Measurements from ENCODE around the gene LSM10. TPM values are rescaled to one million over a fixed set of nuclear protein-coding genes. Genes with fewer than 3 reads are reported as not detected.

LSM10 gene
- total and polyA plus RNA-seq, 2 experiments from 2014 or later: 27.5 to 98.9 TPM

DNA sequence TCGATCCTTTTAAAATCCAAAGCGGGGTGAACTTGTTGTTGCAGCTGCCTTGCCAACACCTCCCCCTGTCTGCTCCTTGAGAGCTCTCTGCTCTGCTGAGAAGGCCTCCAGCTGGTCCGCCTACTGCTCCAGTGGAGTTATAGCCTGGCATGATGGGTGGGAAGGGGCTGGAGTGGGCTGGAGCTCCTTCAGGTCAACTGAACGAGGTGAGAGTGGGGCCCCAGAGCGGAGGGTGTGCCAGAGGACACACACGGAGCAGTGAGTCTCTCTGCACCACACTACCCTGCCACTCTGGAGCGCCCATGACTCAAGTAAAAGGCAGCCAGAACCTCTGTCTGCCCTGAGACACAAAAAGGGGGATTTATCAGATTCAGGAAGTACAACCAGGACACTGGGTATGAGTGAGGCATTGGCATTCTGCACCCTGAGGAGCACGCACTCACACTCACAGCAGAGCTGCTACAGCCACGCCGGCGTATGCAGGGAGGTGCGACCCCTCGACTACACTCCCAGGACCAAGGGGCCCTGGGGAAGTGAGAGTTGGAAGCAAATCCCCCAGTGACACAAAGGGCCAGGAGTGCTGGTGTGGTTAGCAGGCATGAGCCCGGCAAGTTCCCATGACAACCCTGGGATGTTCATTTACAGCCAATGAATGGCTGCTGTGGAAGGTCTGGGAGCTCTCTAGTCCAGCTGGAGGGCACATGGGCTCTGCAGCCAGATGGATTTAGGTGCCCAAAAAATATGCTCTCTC, 46.3 kb downstream of the LSM10 start:
- no peaks in the 10 kb centered on the region for H3K9me2 ChIP-seq (ENCODE audit: insufficient read depth)
- Mint-ChIP-seq H3K4me1 (peaks cover 13% of the 10 kb centered on the region), H3K4me3 (no peak overlapping the region), H3K36me3 (ENCODE audit: low read depth) (peaks cover 53% of the 10 kb centered on the region), H3K9me3 (no peaks in the 10 kb centered on the region), H3K27me3 (ENCODE audit: insufficient read depth, low read depth, poor library complexity) (peaks cover 4% of the 10 kb centered on the region), H3K27ac (peak overlapping the region; percentile 59)
- H3K27ac ChIP-seq (ENCODE audit: low read depth): no peak overlapping the region
- no peak for TF ChIP-seq NANOG (IDR thresholded peaks at IDR 0.05; ENCODE audit: borderline replicate concordance)
- TF ChIP-seq, protein P1, sequence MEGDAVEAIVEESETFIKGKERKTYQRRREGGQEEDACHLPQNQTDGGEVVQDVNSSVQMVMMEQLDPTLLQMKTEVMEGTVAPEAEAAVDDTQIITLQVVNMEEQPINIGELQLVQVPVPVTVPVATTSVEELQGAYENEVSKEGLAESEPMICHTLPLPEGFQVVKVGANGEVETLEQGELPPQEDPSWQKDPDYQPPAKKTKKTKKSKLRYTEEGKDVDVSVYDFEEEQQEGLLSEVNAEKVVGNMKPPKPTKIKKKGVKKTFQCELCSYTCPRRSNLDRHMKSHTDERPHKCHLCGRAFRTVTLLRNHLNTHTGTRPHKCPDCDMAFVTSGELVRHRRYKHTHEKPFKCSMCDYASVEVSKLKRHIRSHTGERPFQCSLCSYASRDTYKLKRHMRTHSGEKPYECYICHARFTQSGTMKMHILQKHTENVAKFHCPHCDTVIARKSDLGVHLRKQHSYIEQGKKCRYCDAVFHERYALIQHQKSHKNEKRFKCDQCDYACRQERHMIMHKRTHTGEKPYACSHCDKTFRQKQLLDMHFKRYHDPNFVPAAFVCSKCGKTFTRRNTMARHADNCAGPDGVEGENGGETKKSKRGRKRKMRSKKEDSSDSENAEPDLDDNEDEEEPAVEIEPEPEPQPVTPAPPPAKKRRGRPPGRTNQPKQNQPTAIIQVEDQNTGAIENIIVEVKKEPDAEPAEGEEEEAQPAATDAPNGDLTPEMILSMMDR (conservative IDR thresholded peaks at IDR 0.05; ENCODE audit: low read depth in 2 of 2): no peak
- TF ChIP-seq EZH2phosphoT487 (IDR thresholded peaks at IDR 0.05; ENCODE audit: unreplicated experiment): no peak
- no peak for TF ChIP-seq STAT1 (IDR thresholded peaks at IDR 0.05; ENCODE audit: unreplicated experiment)
- TF ChIP-seq, protein P2, sequence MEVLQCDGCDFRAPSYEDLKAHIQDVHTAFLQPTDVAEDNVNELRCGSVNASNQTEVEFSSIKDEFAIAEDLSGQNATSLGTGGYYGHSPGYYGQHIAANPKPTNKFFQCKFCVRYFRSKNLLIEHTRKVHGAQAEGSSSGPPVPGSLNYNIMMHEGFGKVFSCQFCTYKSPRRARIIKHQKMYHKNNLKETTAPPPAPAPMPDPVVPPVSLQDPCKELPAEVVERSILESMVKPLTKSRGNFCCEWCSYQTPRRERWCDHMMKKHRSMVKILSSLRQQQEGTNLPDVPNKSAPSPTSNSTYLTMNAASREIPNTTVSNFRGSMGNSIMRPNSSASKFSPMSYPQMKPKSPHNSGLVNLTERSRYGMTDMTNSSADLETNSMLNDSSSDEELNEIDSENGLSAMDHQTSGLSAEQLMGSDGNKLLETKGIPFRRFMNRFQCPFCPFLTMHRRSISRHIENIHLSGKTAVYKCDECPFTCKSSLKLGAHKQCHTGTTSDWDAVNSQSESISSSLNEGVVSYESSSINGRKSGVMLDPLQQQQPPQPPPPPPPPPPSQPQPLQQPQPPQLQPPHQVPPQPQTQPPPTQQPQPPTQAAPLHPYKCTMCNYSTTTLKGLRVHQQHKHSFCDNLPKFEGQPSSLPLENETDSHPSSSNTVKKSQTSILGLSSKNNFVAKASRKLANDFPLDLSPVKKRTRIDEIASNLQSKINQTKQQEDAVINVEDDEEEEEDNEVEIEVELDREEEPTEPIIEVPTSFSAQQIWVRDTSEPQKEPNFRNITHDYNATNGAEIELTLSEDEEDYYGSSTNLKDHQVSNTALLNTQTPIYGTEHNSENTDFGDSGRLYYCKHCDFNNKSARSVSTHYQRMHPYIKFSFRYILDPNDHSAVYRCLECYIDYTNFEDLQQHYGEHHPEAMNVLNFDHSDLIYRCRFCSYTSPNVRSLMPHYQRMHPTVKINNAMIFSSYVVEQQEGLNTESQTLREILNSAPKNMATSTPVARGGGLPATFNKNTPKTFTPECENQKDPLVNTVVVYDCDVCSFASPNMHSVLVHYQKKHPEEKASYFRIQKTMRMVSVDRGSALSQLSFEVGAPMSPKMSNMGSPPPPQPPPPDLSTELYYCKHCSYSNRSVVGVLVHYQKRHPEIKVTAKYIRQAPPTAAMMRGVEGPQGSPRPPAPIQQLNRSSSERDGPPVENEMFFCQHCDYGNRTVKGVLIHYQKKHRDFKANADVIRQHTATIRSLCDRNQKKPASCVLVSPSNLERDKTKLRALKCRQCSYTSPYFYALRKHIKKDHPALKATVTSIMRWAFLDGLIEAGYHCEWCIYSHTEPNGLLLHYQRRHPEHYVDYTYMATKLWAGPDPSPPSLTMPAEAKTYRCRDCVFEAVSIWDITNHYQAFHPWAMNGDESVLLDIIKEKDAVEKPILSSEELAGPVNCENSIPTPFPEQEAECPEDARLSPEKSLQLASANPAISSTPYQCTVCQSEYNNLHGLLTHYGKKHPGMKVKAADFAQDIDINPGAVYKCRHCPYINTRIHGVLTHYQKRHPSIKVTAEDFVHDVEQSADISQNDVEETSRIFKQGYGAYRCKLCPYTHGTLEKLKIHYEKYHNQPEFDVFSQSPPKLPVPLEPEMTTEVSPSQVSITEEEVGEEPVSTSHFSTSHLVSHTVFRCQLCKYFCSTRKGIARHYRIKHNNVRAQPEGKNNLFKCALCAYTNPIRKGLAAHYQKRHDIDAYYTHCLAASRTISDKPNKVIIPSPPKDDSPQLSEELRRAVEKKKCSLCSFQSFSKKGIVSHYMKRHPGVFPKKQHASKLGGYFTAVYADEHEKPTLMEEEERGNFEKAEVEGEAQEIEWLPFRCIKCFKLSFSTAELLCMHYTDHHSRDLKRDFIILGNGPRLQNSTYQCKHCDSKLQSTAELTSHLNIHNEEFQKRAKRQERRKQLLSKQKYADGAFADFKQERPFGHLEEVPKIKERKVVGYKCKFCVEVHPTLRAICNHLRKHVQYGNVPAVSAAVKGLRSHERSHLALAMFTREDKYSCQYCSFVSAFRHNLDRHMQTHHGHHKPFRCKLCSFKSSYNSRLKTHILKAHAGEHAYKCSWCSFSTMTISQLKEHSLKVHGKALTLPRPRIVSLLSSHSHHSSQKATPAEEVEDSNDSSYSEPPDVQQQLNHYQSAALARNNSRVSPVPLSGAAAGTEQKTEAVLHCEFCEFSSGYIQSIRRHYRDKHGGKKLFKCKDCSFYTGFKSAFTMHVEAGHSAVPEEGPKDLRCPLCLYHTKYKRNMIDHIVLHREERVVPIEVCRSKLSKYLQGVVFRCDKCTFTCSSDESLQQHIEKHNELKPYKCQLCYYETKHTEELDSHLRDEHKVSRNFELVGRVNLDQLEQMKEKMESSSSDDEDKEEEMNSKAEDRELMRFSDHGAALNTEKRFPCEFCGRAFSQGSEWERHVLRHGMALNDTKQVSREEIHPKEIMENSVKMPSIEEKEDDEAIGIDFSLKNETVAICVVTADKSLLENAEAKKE (CRISPR knock-in tag; IDR thresholded peaks at IDR 0.05): no peak
- no peak for TF ChIP-seq ZNF331 (CRISPR knock-in tag; IDR thresholded peaks at IDR 0.05; ENCODE audit: low read depth)
- TF ChIP-seq JUNB (IDR thresholded peaks at IDR 0.05; ENCODE audit: unreplicated experiment): no peak
- TF ChIP-seq EZH2 (IDR thresholded peaks at IDR 0.05; ENCODE audit: low read depth, unreplicated experiment): no peak
- TF ChIP-seq, protein P3, sequence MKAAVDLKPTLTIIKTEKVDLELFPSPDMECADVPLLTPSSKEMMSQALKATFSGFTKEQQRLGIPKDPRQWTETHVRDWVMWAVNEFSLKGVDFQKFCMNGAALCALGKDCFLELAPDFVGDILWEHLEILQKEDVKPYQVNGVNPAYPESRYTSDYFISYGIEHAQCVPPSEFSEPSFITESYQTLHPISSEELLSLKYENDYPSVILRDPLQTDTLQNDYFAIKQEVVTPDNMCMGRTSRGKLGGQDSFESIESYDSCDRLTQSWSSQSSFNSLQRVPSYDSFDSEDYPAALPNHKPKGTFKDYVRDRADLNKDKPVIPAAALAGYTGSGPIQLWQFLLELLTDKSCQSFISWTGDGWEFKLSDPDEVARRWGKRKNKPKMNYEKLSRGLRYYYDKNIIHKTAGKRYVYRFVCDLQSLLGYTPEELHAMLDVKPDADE (IDR thresholded peaks at IDR 0.05): no peak
- TF ChIP-seq, protein P4, sequence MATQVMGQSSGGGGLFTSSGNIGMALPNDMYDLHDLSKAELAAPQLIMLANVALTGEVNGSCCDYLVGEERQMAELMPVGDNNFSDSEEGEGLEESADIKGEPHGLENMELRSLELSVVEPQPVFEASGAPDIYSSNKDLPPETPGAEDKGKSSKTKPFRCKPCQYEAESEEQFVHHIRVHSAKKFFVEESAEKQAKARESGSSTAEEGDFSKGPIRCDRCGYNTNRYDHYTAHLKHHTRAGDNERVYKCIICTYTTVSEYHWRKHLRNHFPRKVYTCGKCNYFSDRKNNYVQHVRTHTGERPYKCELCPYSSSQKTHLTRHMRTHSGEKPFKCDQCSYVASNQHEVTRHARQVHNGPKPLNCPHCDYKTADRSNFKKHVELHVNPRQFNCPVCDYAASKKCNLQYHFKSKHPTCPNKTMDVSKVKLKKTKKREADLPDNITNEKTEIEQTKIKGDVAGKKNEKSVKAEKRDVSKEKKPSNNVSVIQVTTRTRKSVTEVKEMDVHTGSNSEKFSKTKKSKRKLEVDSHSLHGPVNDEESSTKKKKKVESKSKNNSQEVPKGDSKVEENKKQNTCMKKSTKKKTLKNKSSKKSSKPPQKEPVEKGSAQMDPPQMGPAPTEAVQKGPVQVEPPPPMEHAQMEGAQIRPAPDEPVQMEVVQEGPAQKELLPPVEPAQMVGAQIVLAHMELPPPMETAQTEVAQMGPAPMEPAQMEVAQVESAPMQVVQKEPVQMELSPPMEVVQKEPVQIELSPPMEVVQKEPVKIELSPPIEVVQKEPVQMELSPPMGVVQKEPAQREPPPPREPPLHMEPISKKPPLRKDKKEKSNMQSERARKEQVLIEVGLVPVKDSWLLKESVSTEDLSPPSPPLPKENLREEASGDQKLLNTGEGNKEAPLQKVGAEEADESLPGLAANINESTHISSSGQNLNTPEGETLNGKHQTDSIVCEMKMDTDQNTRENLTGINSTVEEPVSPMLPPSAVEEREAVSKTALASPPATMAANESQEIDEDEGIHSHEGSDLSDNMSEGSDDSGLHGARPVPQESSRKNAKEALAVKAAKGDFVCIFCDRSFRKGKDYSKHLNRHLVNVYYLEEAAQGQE (IDR thresholded peaks at IDR 0.05; ENCODE audit: unreplicated experiment): no peak
- no peaks in the 10 kb centered on the region for H3F3A ChIP-seq (replicated peaks; ENCODE audit: low read depth)
- ATAC-seq (no peak; the same call in 2 of the 3 replicates), DNase-seq (ENCODE audit: low spot score) (no peak)
- no peak overlapping the region for H3K4me2 ChIP-seq
- H3K4me3 ChIP-seq: no peak overlapping the region
- H3K79me2 ChIP-seq (replicated peaks; ENCODE audit: insufficient read depth): no peaks in the 10 kb centered on the region
- H3K36me3 ChIP-seq (ENCODE audit: insufficient read depth): peaks cover 4% of the 10 kb centered on the region; the same call in 1 of the 2 replicates
- no peaks in the 10 kb centered on the region for H4K20me1 ChIP-seq (replicated peaks; ENCODE audit: insufficient read depth)
- H2AFZ ChIP-seq: no peak overlapping the region
- H3K27me3 ChIP-seq (ENCODE audit: insufficient read depth): no peaks in the 10 kb centered on the region
- H3K4me1 ChIP-seq (ENCODE audit: insufficient read depth): peaks cover 5% of the 10 kb centered on the region; the same call in 1 of the 2 replicates

Data from GM23338 (cell line).